ENCODE results near the gene HYKK. TPM values are rescaled to one million over a fixed set of nuclear protein-coding genes. Genes with fewer than 3 reads are reported as not detected.
A peak's percentile ranks its signal among the peaks of the same experiment; 100 is the strongest.

HYKK gene, protein sequence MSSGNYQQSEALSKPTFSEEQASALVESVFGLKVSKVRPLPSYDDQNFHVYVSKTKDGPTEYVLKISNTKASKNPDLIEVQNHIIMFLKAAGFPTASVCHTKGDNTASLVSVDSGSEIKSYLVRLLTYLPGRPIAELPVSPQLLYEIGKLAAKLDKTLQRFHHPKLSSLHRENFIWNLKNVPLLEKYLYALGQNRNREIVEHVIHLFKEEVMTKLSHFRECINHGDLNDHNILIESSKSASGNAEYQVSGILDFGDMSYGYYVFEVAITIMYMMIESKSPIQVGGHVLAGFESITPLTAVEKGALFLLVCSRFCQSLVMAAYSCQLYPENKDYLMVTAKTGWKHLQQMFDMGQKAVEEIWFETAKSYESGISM
- total RNA-seq = 10 to 100 TPM in 1 of 2 donors, 1 to 10 TPM in 1; 6.2 to 11.2 TPM

DNA sequence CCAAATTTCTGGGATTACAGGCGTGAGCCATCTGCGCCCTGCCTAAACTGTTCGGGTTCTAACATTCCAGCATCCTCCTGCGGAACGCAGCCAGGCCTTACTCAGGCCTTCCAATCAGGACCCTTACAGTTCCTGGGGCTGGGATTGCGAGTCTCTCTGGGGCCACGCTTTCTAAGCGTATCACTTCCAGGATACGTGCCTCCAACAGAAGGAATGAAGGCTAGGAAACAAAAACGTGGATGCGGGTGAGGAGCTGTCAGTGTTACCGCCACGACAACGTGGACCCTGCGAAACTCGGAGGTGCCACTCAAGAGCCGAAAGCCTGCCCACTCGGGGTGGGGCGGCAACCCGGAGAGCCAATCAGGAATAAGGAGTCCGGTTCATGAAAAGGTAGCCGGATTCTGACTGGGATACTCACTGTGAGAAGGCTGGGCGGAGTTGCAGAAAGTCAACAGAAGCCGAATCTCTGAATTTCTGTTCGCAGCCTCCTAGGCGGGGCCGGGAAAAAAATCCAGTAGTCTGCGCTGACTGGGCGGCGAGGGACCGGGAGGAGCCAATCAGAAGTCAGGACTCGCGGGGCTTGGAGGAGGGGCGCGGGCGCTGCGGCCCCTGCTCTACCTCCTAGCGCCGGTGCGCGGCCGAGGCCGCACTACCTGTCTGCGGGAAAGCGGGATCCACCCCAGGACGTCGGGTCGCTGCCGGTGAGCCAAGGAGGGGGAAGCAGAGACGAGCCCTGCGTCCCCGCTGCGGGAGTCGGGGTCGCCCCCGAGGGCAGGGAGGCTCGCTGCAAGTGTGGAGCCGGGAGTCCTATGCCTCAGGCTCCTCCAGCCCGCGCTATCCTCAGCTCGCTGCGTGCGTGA is at the start of gene HYKK:
Gene HYKK (plus strand): TSS at position 607 of the 860 bp plus-strand sequence. CDS start 5,512 bp downstream, outside the sequence.
- Histone ChIP-seq H3K36me3 (no peaks in the 10 kb centered on the region), H3K27me3 (replicated peaks; ENCODE audit: insufficient read depth) (no peaks in the 10 kb centered on the region), H3K4me3 (peak within 1 kb of the TSS; percentile 58 to 84), H3K9me3 (no peaks in the 10 kb centered on the region), H3K4me1 (replicated peaks) (no peaks in the 10 kb centered on the region), H3K27ac (peak within 1 kb of the TSS; percentile 73 to 77)
- WGBS = under 1% methylated on average over 63 of the region's 63 CpGs
- TF ChIP-seq POLR2AphosphoS5 (IDR thresholded peaks at IDR 0.05) = peak; percentile 91
- peak; percentile 50 for TF ChIP-seq POLR2A (IDR thresholded peaks at IDR 0.05)
- TF ChIP-seq, protein P1, sequence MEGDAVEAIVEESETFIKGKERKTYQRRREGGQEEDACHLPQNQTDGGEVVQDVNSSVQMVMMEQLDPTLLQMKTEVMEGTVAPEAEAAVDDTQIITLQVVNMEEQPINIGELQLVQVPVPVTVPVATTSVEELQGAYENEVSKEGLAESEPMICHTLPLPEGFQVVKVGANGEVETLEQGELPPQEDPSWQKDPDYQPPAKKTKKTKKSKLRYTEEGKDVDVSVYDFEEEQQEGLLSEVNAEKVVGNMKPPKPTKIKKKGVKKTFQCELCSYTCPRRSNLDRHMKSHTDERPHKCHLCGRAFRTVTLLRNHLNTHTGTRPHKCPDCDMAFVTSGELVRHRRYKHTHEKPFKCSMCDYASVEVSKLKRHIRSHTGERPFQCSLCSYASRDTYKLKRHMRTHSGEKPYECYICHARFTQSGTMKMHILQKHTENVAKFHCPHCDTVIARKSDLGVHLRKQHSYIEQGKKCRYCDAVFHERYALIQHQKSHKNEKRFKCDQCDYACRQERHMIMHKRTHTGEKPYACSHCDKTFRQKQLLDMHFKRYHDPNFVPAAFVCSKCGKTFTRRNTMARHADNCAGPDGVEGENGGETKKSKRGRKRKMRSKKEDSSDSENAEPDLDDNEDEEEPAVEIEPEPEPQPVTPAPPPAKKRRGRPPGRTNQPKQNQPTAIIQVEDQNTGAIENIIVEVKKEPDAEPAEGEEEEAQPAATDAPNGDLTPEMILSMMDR (IDR thresholded peaks at IDR 0.05) = peak in 2 of 4 experiments; percentile 47 to 48
- intact Hi-C loops (cut with DNase I) = loop anchor here (5.0 kb wide), 1 partner anchor 35 kb away; the partner anchor contains the start of gene PSMA4
- peak; percentile 96 for DNase-seq (ENCODE audit: low spot score)

DNA sequence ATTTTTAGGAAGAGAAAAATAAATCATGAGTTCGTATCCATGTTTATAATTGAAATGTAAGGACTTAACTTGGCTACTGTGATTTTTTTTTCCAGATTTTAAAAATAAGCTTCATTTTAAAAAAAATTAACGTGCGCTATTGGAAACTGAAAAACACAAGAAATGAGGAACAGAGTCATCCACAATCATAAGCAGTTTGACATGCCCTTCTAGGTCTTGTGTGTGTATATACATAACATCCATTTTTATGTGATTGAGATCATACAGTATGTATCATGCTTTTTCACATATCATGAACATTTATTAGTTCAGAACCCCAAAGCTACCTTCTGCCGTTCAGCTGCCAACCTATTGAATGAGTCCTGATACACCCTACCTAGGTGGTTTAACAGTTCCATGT is 46.6 kb upstream of the HYKK start:
- H3K9me3 ChIP-seq = no peaks in the 10 kb centered on the region
- TF ChIP-seq POLR2A (IDR thresholded peaks at IDR 0.05) (no peak), POLR2AphosphoS5 (IDR thresholded peaks at IDR 0.05) (no peak)
- TF ChIP-seq, protein P1 (IDR thresholded peaks at IDR 0.05) = no peak
- intact Hi-C loops (cut with DNase I) = no loop called here
- no peak for DNase-seq (ENCODE audit: low spot score)
- peaks cover 12% of the 10 kb centered on the region for H3K4me1 ChIP-seq (replicated peaks)
- no peak overlapping the region for H3K27ac ChIP-seq
- H3K4me3 ChIP-seq = no peak overlapping the region
- 88% methylated on average over 4 of the region's 4 CpGs for WGBS
- no peaks in the 10 kb centered on the region for H3K36me3 ChIP-seq
- no peaks in the 10 kb centered on the region for H3K27me3 ChIP-seq (replicated peaks; ENCODE audit: insufficient read depth)

DNA sequence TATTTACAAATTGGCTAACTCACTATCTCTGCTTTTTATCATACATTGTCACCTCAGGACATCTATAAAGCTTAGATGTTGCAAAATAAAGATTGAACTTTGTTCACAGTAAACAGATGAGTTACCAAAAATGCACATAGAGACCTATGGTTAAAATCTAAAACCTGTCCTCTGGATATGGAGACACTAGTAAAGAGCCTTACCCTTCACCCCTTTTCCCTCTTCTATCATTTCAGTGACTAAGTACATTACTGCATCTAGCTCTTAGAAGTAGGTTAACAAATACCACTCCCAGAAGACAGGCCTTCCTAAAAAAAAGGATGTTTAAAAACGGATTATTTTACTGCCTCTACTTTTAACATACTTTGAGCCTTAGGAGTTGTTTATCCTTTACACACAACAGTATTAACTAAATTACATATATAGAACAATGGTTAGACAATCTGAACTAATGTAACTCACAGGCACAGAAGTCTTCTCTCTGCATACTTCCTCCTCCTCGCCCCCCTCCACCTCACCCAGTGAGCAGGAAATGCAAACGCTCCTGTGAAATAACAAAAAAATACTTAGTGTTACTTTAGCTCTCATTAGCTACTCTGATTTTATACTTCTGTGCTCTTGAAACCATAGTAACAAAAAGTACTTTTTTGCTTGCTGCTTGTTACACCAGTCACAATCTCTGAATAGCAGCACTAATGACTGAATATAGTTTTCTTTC is 46.0 kb upstream of the HYKK start:
- DNase-seq (ENCODE audit: low spot score) = no peak
- H3K4me3 ChIP-seq = no peak overlapping the region
- intact Hi-C loops (cut with DNase I) = no loop called here

DNA sequence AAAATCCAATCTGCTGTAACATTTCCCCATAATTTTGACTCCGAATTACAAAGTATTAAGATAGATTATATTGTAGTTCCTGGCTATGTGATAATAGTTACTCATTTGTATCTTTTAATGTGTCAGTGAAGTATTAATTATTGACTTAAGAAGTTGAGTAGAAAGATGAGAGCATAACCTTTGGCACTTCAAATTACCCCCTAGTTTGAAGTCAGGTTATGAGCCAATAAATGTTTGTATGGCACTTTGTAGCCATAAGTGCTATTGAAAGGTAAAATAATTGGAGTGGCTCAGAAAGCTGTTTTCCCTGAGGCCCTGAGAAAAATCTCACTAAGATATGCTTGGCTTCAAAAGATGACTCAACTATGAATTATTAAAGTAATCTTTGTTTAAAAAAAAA is 38.3 kb upstream of the HYKK start:
- Histone ChIP-seq H3K4me3 (no peak overlapping the region), H3K27me3 (replicated peaks; ENCODE audit: insufficient read depth) (no peaks in the 10 kb centered on the region), H3K9me3 (no peaks in the 10 kb centered on the region), H3K36me3 (peaks cover 0 to 4% of the 10 kb centered on the region in 2 donors), H3K4me1 (replicated peaks) (no peaks in the 10 kb centered on the region), H3K27ac (no peak overlapping the region)
- intact Hi-C loops (cut with DNase I) = no loop called here
- WGBS = 100% methylated on average over 1 of the region's 1 CpG
- DNase-seq (ENCODE audit: low spot score) = no peak
- TF ChIP-seq, protein P1 (IDR thresholded peaks at IDR 0.05) = no peak
- no peak for TF ChIP-seq POLR2A (IDR thresholded peaks at IDR 0.05)
- TF ChIP-seq POLR2AphosphoS5 (IDR thresholded peaks at IDR 0.05) = no peak

More for the DNA sequence above, 46.0 kb upstream of the HYKK start:
- H3K27ac ChIP-seq = no peak overlapping the region
- H3K36me3 ChIP-seq = no peaks in the 10 kb centered on the region
- H3K4me1 ChIP-seq (replicated peaks) = peaks cover 10% of the 10 kb centered on the region
- H3K9me3 ChIP-seq = no peaks in the 10 kb centered on the region
- 34% methylated on average over 3 of the region's 3 CpGs for WGBS
- no peaks in the 10 kb centered on the region for H3K27me3 ChIP-seq (replicated peaks; ENCODE audit: insufficient read depth)
- TF ChIP-seq POLR2AphosphoS5 (IDR thresholded peaks at IDR 0.05) (no peak), POLR2A (IDR thresholded peaks at IDR 0.05) (no peak)
- TF ChIP-seq, protein P1 (IDR thresholded peaks at IDR 0.05) = no peak

Measured in prostate gland (tissue), 2 donors.